ENCODE data around the gene ABLIM3.
"Not testable (repeated sequence)": the region's sequence is repeated elsewhere in the genome, so short reads cannot be mapped to it uniquely, and the experiment has no call there.

The ABLIM3 gene

GRCh38 chr5:149262315-149262714 is 121.0 kb downstream of the ABLIM3 start:
- DNase-seq: no peak

- DNase-seq: no peak
Observed at GRCh38 chr5:149264439-149265067, 123.3 kb downstream of the ABLIM3 start.

GRCh38 chr5:149265068-149265465 is 123.8 kb downstream of the ABLIM3 start:
- DNase-seq: no peak

GRCh38 chr5:149265597-149265996 is 124.3 kb downstream of the ABLIM3 start:
- DNase-seq: no peak

- DNase-seq: no peak
Observed at GRCh38 chr5:149267241-149267973, 126.1 kb downstream of the ABLIM3 start.

GRCh38 chr5:149268928-149269557 is 127.8 kb downstream of the ABLIM3 start:
- DNase-seq: no peak

- DNase-seq: no peak
Observed at GRCh38 chr5:149271195-149271715, 130.0 kb downstream of the ABLIM3 start.

- DNase-seq: no peak
Observed at GRCh38 chr5:149271716-149272563, 130.6 kb downstream of the ABLIM3 start, which contains the start of gene AFAP1L1. TSS of gene AFAP1L1 (plus strand) at chr5:149271859. CDS start at chr5:149271969, 110 bp downstream.

- DNase-seq: not testable (repeated sequence)
Observed at GRCh38 chr5:149272781-149273180, 131.5 kb downstream of the ABLIM3 start.

- DNase-seq: no peak
Observed at GRCh38 chr5:149273237-149273636, 131.9 kb downstream of the ABLIM3 start.

GRCh38 chr5:149273950-149274349 is 132.7 kb downstream of the ABLIM3 start:
- DNase-seq: no peak

GRCh38 chr5:149274939-149275338 is 133.6 kb downstream of the ABLIM3 start:
- DNase-seq: no peak

- DNase-seq: no peak
Observed at GRCh38 chr5:149277801-149278200, 136.5 kb downstream of the ABLIM3 start.

- DNase-seq: no peak
Observed at GRCh38 chr5:149278451-149279210, 137.3 kb downstream of the ABLIM3 start.

GRCh38 chr5:149279661-149280060 is 138.4 kb downstream of the ABLIM3 start:
- no peak for DNase-seq

GRCh38 chr5:149280124-149280523 is 138.8 kb downstream of the ABLIM3 start:
- DNase-seq: no peak

- no peak for DNase-seq
Observed at GRCh38 chr5:149280802-149281201, 139.5 kb downstream of the ABLIM3 start.

GRCh38 chr5:149282027-149282965 is 141.0 kb downstream of the ABLIM3 start:
- DNase-seq: no peak

- DNase-seq: no peak
Observed at GRCh38 chr5:149282966-149283332, 141.7 kb downstream of the ABLIM3 start.

GRCh38 chr5:149283626-149284480 is 142.6 kb downstream of the ABLIM3 start:
- no peak for DNase-seq

Data from SIG-M5 (cell line).